22Rv1 (cell line): ENCODE measurements around the gene LYG1.

Experiments used
- CTCF ChIP-seq: fragments of 450-650 bp; IDR thresholded peaks from 2 replicates; pipeline ENCODE4 v1.5.1; 2017; ENCODE audit warnings: mild to moderate bottlenecking
- ZFX ChIP-seq: fragments of 450-650 bp; IDR thresholded peaks from 2 replicates; pipeline ENCODE4 v1.6.1; 2017; ENCODE audit warnings: antibody characterized with exemption, borderline replicate concordance

- TF ChIP-seq CTCF (no peak), ZFX (no peak)
Observed at GRCh38 chr2:99240431-99240830, 60.6 kb downstream of the LYG1 start.
